Measurements from ENCODE around the gene SULT6B1.
"Not testable (repeated sequence)": the region's sequence is repeated elsewhere in the genome, so short reads cannot be mapped to it uniquely, and the experiment has no call there.

SULT6B1 gene

DNA sequence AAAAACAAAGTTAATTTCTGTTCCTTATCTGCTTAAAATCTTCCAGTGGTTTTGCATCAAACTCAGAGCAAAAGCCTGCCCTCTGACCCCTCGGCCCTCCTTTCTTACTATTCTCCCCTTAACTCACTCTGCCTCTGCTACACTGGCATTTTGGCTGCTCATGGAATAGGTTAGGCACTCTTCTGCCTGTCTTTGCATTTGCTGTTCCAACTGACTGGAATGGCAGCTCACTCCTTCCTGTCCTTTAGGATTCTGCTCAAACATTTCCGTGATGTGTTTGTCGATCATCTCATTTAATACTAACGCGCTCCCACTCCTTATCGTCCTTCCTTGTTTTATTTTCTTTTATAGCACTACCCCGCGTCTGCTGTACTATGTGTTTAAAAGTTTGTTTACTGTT is 42.1 kb upstream of the SULT6B1 start:
- Histone ChIP-seq H3K36me3 (ENCODE audit: insufficient read depth, low read length) (peaks cover 17% of the 10 kb centered on the region; the same call in 1 of the 2 replicates), H3K4me1 (ENCODE audit: insufficient read depth, low read length, poor library complexity, severe bottlenecking) (peaks cover 61% of the 10 kb centered on the region)

DNA sequence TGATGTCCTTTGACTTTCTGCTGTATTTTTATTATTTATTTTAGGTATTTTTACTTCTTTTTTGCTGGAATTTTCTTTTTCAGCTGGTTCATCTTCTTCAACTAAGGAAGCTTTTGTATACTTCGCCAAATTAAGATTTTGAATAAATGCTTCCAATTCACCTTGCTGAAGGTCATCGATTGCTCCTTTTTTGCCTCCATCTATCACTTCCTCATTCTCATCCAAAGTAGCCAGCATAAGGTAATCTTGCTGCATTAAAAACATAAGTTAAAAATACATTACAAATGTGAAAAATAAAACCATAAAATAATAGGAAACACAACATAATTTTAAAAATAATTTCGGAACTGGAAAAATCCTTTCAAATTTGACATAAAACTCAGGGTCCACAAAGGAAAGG is 40.3 kb upstream of the SULT6B1 start:
- TF ChIP-seq, protein P1, sequence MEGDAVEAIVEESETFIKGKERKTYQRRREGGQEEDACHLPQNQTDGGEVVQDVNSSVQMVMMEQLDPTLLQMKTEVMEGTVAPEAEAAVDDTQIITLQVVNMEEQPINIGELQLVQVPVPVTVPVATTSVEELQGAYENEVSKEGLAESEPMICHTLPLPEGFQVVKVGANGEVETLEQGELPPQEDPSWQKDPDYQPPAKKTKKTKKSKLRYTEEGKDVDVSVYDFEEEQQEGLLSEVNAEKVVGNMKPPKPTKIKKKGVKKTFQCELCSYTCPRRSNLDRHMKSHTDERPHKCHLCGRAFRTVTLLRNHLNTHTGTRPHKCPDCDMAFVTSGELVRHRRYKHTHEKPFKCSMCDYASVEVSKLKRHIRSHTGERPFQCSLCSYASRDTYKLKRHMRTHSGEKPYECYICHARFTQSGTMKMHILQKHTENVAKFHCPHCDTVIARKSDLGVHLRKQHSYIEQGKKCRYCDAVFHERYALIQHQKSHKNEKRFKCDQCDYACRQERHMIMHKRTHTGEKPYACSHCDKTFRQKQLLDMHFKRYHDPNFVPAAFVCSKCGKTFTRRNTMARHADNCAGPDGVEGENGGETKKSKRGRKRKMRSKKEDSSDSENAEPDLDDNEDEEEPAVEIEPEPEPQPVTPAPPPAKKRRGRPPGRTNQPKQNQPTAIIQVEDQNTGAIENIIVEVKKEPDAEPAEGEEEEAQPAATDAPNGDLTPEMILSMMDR (conservative IDR thresholded peaks at IDR 0.05; ENCODE audit: low read length) = no peak
- TF ChIP-seq EZH2phosphoT487 (IDR thresholded peaks at IDR 0.05; ENCODE audit: borderline replicate concordance) = no peak
- H3K4me1 ChIP-seq (ENCODE audit: insufficient read depth, low read length, poor library complexity, severe bottlenecking) = peaks cover 64% of the 10 kb centered on the region
- H3K27me3 ChIP-seq (ENCODE audit: insufficient read depth, low read length, poor library complexity, severe bottlenecking) = no peaks in the 10 kb centered on the region
- peak overlapping the region; percentile 87 for H3K4me3 ChIP-seq (ENCODE audit: low read length, poor library complexity, severe bottlenecking)
- peaks cover 65% of the 10 kb centered on the region for H4K20me1 ChIP-seq (ENCODE audit: insufficient read depth, low read length, poor library complexity, severe bottlenecking)
- H3K4me2 ChIP-seq (ENCODE audit: low read depth, low read length, poor library complexity, severe bottlenecking) = peak overlapping the region; percentile 84
- no peaks in the 10 kb centered on the region for H3K9me2 ChIP-seq (replicated peaks; ENCODE audit: low read depth, low read length)
- H3K9ac ChIP-seq (ENCODE audit: low read depth, low read length, poor library complexity, severe bottlenecking) = peak overlapping the region; percentile 87
- no peak overlapping the region for H2AFZ ChIP-seq (ENCODE audit: low read length)
- H3K9me3 ChIP-seq (ENCODE audit: insufficient read depth, low read depth, low read length) = no peaks in the 10 kb centered on the region
- H3K79me2 ChIP-seq (ENCODE audit: insufficient read depth, low read length) = peaks cover 88% of the 10 kb centered on the region
- no peaks in the 10 kb centered on the region for H3F3A ChIP-seq (ENCODE audit: low read depth)
- H3K36me3 ChIP-seq (ENCODE audit: insufficient read depth, low read length) = peaks cover 17% of the 10 kb centered on the region; the same call in 1 of the 2 replicates

More for the DNA sequence above, 42.1 kb upstream of the SULT6B1 start:
- TF ChIP-seq, protein P1 (conservative IDR thresholded peaks at IDR 0.05; ENCODE audit: low read length) = no peak
- no peak for TF ChIP-seq EZH2phosphoT487 (IDR thresholded peaks at IDR 0.05; ENCODE audit: borderline replicate concordance)
- Histone ChIP-seq H3K27me3 (ENCODE audit: insufficient read depth, low read length, poor library complexity, severe bottlenecking) (no peaks in the 10 kb centered on the region), H3K4me3 (ENCODE audit: low read length, poor library complexity, severe bottlenecking) (peak overlapping the region; percentile 87), H3K9me2 (replicated peaks; ENCODE audit: low read depth, low read length) (no peaks in the 10 kb centered on the region), H3K9ac (ENCODE audit: low read depth, low read length, poor library complexity, severe bottlenecking) (peak overlapping the region; percentile 87), H3K9me3 (ENCODE audit: insufficient read depth, low read depth, low read length) (no peaks in the 10 kb centered on the region), H3F3A (ENCODE audit: low read depth) (no peaks in the 10 kb centered on the region), H2AFZ (ENCODE audit: low read length) (peak overlapping the region; percentile 99; the same call in 1 of the 2 replicates), H3K4me2 (ENCODE audit: low read depth, low read length, poor library complexity, severe bottlenecking) (peak overlapping the region; percentile 84), H3K79me2 (ENCODE audit: insufficient read depth, low read length) (peaks cover 92% of the 10 kb centered on the region), H4K20me1 (ENCODE audit: insufficient read depth, low read length, poor library complexity, severe bottlenecking) (peaks cover 51% of the 10 kb centered on the region)

DNA sequence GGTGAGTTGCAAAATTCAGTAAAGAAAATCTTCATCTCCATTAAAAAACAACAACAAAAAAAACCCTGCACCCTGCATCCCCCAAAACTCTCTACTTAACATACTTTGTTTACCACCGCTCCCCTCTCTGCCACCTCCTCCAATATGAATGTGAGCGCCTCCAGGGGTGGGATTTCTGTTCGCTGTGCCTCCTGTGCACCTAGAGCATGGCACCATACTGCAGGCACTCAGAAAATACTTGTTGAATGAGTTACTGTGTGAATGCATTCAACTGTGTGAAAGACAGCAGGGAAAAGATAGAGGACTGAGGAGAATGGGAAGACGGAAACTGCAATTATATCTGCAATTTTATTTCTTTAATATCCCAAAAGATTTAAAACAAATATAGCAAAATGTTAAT is 38.4 kb upstream of the SULT6B1 start:
- Histone ChIP-seq H4K20me1 (ENCODE audit: insufficient read depth, low read length, poor library complexity, severe bottlenecking) (peaks cover 80% of the 10 kb centered on the region), H3K9ac (ENCODE audit: low read depth, low read length, poor library complexity, severe bottlenecking) (peak overlapping the region; percentile 33), H3K4me3 (ENCODE audit: low read length, poor library complexity, severe bottlenecking) (peak overlapping the region; percentile 61), H3K27me3 (ENCODE audit: insufficient read depth, low read length, poor library complexity, severe bottlenecking) (no peaks in the 10 kb centered on the region), H3K79me2 (ENCODE audit: insufficient read depth, low read length) (peaks cover 81% of the 10 kb centered on the region), H3K4me2 (ENCODE audit: low read depth, low read length, poor library complexity, severe bottlenecking) (peak overlapping the region; percentile 84), H3F3A (ENCODE audit: low read depth) (no peaks in the 10 kb centered on the region), H3K36me3 (ENCODE audit: insufficient read depth, low read length) (peaks cover 31% of the 10 kb centered on the region; the same call in 1 of the 2 replicates), H2AFZ (ENCODE audit: low read length) (no peak overlapping the region), H3K9me2 (replicated peaks; ENCODE audit: low read depth, low read length) (no peaks in the 10 kb centered on the region), H3K9me3 (ENCODE audit: insufficient read depth, low read depth, low read length) (no peaks in the 10 kb centered on the region), H3K4me1 (ENCODE audit: insufficient read depth, low read length, poor library complexity, severe bottlenecking) (peaks cover 55% of the 10 kb centered on the region)
- TF ChIP-seq EZH2phosphoT487 (IDR thresholded peaks at IDR 0.05; ENCODE audit: borderline replicate concordance) = no peak
- TF ChIP-seq, protein P1 (conservative IDR thresholded peaks at IDR 0.05; ENCODE audit: low read length) = no peak

DNA sequence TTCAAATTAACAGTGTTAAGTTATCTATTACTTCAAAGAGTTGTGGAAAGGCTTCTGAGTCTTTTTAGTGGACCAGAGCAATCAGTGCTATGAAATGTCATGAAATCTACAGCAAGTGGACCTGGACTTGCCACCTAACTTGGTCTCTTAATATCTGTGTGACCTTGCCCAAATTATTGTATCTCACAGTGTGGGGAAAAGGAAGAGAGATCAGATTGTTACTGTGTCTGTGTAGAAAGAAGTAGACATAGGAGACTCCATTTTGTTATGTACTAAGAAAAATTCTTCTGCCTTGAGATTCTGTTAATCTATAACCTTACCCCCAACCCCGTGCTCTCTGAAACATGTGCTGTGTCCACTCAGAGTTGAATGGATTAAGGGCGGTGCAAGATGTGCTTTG is 36.7 kb upstream of the SULT6B1 start:
- H3K9me3 ChIP-seq (ENCODE audit: insufficient read depth, low read depth, low read length); H3F3A ChIP-seq (ENCODE audit: low read depth); H3K9me2 ChIP-seq (replicated peaks; ENCODE audit: low read depth, low read length); H3K27me3 ChIP-seq (ENCODE audit: insufficient read depth, low read length, poor library complexity, severe bottlenecking); H2AFZ ChIP-seq (ENCODE audit: low read length); H3K9ac ChIP-seq (ENCODE audit: low read depth, low read length, poor library complexity, severe bottlenecking): not testable (repeated sequence)
- Histone ChIP-seq H3K36me3 (ENCODE audit: insufficient read depth, low read length) (peaks cover 47% of the 10 kb centered on the region; the same call in 1 of the 2 replicates), H3K4me1 (ENCODE audit: insufficient read depth, low read length, poor library complexity, severe bottlenecking) (peaks cover 49% of the 10 kb centered on the region), H3K79me2 (ENCODE audit: insufficient read depth, low read length) (peaks cover 64% of the 10 kb centered on the region), H4K20me1 (ENCODE audit: insufficient read depth, low read length, poor library complexity, severe bottlenecking) (peaks cover 69% of the 10 kb centered on the region), H3K4me3 (ENCODE audit: low read length, poor library complexity, severe bottlenecking) (peak overlapping the region; percentile 15), H3K4me2 (ENCODE audit: low read depth, low read length, poor library complexity, severe bottlenecking) (peak overlapping the region; percentile 55)

All from Loucy (cell line).